Osteocyte (in vitro differentiated cells): ENCODE measurements around the gene TH. TPM values are rescaled to one million over a fixed set of nuclear protein-coding genes. Genes with fewer than 3 reads are reported as not detected.

Experiments used
- microRNA-seq: library from miRNA; unstranded; fragments of <30 nt; microRNA quantifications from one replicate; pipeline ENCODE4 v1.1.0, GENCODE V29; 2020; ENCODE audit not compliant: unreplicated experiment
- total RNA-seq: library from RNA; stranded (reverse); gene quantifications from 2 replicates; pipeline ENCODE4 v1.2.1, GENCODE V29; 2021

Gene TH
- total RNA-seq, 1 donor from 2014 or later = 0.75 TPM

Small RNA genes within 50 kb of the gene (microRNA-seq; reads per million reads assigned to microRNA genes)
- gene MIR4686 (not detected), gene MIR483 (208 reads per million, percentile 61 among the genes with 10 or more reads in this experiment)

Other genes with a start within 250 kb of the TH start
- 28.0 and 29.2 TPM in 2 replicates for gene MRPL23, start 224.5 kb downstream of the TH start, total RNA-seq
- 1,569 and 1,806 TPM in 2 replicates for gene H19, start 174.0 kb downstream of the TH start, total RNA-seq
- 521 and 590 TPM in 2 replicates for gene IGF2, start 32.4 kb downstream of the TH start, total RNA-seq
- gene INS, start 10.6 kb downstream of the TH start, total RNA-seq = not detected in 2 replicates
- gene ASCL2, start 98.8 kb upstream of the TH start, total RNA-seq = not detected in 2 replicates
- gene C11orf21, start 130.1 kb upstream of the TH start, total RNA-seq = 0.16 TPM in 1 of 2 replicates, not detected in the other
- 0.76 and 1.2 TPM in 2 replicates for gene TSPAN32, start 130.2 kb upstream of the TH start, total RNA-seq
- 652 and 682 TPM in 2 replicates for gene CD81, start 205.5 kb upstream of the TH start, total RNA-seq
- 50.6 and 54.5 TPM in 2 replicates for gene TSSC4, start 228.9 kb upstream of the TH start, total RNA-seq